GM12801 (cell line): Measurements from ENCODE around the gene DGKG.

Source experiments
- TF ChIP-seq, protein P1 (sequence below): IDR thresholded peaks from one replicate; pipeline ENCODE4 v1.5.1; 2011; ENCODE audit warnings: control low read depth; ENCODE audit not compliant: insufficient read length; ENCODE audit errors: extremely low read depth

The DGKG gene

DNA sequence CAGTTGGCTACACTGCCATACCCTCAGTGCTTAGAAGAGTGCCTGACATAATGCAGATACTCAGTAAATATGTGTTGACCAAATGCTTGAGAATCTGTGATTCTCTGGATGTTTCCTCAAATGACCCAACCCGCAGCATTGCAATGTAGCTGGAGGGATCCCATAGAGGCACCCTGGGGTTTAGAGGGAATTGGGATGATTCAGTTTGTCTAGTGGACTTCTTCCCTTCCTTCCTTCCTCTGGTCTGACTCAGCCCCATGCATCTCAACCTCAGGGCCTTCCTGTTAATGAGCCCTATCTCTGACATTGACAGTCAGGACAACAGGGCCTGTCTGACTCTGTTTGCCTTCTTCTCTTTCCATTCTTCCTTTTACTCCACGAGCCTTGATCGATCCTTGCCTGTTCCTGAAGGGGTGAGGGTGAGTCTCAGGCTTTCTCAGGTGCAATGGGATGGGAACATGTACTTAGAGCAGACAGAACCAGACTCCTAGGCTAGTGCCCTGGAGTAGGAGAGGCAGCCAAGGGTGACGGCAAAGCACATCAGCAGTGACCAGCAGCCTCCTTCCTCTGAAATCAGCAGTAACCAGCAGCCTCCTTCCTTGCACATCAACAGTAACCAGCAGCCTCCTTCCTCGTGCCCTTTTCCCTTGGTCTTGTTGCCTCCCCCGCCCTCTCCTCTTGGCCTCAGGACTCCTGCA is 78.2 kb downstream of the DGKG start:
- TF ChIP-seq, protein P1, sequence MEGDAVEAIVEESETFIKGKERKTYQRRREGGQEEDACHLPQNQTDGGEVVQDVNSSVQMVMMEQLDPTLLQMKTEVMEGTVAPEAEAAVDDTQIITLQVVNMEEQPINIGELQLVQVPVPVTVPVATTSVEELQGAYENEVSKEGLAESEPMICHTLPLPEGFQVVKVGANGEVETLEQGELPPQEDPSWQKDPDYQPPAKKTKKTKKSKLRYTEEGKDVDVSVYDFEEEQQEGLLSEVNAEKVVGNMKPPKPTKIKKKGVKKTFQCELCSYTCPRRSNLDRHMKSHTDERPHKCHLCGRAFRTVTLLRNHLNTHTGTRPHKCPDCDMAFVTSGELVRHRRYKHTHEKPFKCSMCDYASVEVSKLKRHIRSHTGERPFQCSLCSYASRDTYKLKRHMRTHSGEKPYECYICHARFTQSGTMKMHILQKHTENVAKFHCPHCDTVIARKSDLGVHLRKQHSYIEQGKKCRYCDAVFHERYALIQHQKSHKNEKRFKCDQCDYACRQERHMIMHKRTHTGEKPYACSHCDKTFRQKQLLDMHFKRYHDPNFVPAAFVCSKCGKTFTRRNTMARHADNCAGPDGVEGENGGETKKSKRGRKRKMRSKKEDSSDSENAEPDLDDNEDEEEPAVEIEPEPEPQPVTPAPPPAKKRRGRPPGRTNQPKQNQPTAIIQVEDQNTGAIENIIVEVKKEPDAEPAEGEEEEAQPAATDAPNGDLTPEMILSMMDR: no peak

DNA sequence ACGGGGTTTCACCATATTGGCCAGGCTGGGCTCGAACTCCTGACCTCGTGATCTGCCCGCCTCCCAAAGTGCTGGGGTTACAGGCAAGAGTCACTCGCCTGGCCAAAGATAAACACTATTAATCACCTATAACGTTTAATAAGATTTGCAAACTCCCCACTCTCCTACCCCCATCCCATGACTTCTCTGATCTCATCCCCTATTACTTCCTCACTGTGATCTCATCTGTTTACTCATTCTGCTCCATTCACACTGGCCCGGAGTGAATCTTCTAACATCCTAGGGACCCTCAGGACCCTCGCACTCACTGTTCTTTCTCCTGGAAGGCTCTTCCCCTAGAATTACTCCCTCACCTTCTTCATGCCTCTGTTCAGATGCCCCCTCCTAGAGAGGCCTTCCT is 78.9 kb downstream of the DGKG start:
- TF ChIP-seq, protein P1: no peak

DNA sequence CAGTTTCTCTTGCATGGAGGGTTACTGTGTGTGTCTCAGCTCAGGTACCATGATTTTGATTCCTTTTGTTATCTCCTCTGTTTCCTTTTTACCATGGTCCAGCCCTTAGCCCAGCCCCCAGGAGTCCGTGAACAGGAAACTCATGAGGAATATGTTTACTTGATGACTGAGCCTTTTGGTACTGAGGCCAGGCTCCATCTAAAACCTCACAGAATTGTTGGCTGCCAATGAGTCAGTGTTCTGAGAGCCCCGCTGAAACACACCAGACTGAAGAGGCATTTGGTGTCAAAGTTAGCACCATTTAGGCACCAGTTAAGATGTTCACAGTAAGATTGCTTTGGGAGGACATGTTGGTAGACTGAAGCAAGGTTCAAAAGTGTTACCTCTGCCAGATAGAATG is 80.9 kb downstream of the DGKG start:
- TF ChIP-seq, protein P1: no peak

DNA sequence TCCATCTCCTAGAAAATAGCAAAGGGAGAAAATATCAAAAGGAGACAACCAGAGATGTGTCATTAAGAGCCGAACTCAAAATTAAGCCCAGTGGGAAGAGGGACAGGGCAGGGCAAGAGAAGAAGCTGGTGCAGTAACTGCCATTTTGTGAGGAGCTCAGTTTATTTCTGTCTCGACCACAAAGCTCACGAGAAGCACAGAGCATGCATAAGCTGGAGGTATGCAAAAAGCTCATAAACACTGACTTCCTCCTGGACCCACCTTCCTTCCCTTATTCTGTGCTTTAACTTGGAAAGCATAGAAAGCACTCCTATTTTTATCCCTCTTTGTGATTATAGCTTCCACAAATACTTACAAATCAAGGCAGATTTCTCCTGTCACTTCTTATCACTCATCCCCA is 81.3 kb downstream of the DGKG start:
- TF ChIP-seq, protein P1: no peak

DNA sequence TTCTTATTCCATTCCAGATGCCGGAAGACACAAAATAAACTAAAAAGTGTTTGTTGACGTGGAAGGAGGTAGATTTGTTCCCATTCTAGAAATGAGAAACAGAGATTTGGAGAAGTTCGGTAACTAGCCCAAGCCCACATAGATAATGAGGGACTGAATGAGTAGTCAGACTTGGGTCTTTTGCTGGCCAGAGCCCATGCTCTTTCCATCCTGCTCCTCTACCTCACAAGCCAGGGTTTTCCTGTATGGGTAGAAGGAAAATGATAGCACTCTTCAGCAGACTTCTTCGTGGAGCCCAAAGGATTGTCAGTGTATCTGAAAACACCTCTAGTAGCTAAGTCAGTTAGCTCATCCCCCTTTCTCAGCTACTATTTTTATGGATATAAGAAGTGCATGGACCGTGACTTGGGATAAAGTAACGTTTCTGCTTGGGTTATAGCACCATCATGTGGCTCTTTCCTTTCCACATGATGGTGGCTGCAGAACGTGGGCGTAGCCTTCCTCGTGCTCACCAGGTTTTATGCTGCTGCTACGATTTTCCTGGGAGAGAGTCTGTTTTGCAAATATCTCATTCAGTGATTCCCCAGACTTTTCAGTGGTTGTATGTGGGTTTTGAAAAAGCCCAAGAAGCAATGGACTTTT is 84.6 kb downstream of the DGKG start:
- TF ChIP-seq, protein P1: no peak

DNA sequence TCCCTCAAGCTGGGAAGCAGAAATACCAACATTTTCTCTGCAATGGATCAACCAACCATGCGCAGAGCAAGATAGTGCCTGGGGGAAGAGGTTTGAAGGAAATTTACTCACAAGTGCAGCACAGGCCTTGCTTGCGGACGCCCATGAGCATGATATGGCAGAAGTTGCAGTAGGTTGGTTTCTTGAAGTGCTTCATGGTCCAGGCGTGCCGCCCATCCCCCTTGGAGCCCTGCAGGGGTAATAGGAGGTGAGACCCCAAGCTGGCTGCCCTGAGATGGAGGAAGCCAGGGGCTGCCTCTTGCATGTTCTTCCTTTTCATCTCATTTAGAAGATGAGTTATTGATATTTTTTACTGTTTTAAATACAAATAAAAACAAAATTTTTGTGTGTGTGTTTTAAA is 86.6 kb downstream of the DGKG start:
- TF ChIP-seq, protein P1: no peak

DNA sequence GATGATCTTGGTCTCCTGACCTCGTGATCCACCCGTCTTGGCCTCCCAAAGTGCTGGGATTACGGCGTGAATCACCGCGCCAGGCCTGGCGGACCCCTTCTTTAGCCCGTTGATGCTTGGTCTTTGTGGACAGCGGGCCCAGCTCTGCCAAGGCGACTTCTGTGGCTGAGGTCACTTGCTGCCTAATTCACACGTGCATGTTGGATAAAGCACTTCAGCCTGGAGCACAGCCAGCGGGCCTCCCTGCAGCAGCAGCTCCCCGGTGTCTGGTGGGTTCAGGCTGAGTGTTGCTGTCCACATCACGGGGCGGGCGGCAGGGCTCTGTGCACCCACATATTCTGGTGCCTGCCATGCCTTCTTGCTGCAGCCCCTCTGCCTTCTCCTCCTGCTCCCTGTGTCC is 88.4 kb downstream of the DGKG start:
- TF ChIP-seq, protein P1: no peak
